VCaP (cell line): ENCODE results near the gene FGF11.

Source experiments
- H3K27ac ChIP-seq: fragments of 450-650 bp; 2 replicates; pipeline ENCODE4 v1.5.1; 2017
- CTCF ChIP-seq: fragments of 450-650 bp; conservative IDR thresholded peaks from 2 replicates; pipeline ENCODE4 v1.5.1; 2017; ENCODE audit warnings: mild to moderate bottlenecking, moderate library complexity

The FGF11 gene

GRCh38 chr17:7406235-7406825, 33.0 kb upstream of the FGF11 start:
- TF ChIP-seq CTCF: no peak
- H3K27ac ChIP-seq: no peak overlapping the region

GRCh38 chr17:7407082-7407481, 32.2 kb upstream of the FGF11 start:
- H3K27ac ChIP-seq: no peak overlapping the region
- TF ChIP-seq CTCF: no peak

- H3K27ac ChIP-seq: no peak within 1 kb of the TSS
- no peak for TF ChIP-seq CTCF
These were observed 31.6 kb upstream of the FGF11 start, which contains the start of gene NLGN2 for GRCh38 chr17:7407485-7408251. NLGN2 (plus strand) TSS chr17:7407845; CDS start chr17:7408256, 411 bp downstream.

GRCh38 chr17:7408252-7408727, 31.0 kb upstream of the FGF11 start:
- TF ChIP-seq CTCF: no peak
- no peak overlapping the region for H3K27ac ChIP-seq

GRCh38 chr17:7408863-7409262, 30.4 kb upstream of the FGF11 start:
- no peak overlapping the region for H3K27ac ChIP-seq
- no peak for TF ChIP-seq CTCF

GRCh38 chr17:7409716-7410115, 29.6 kb upstream of the FGF11 start:
- TF ChIP-seq CTCF: no peak
- no peak overlapping the region for H3K27ac ChIP-seq

- TF ChIP-seq CTCF: no peak
These were observed 28.5 kb upstream of the FGF11 start for GRCh38 chr17:7410634-7411426.

More at GRCh38 chr17:7410634-7411426, 28.5 kb upstream of the FGF11 start:
- H3K27ac ChIP-seq: no peak overlapping the region
